A549 (cell line): Measurements from ENCODE around the gene TBX18. TPM values are rescaled to one million over a fixed set of nuclear protein-coding genes. Genes with fewer than 3 reads are reported as not detected.

Experiments
- ATAC-seq, 2 experiments: fragments of 200-7000 bp in 1 of 2; fragments of >200 bp in 1 of 2; cut with Nextera tagmentation in 1 of 2; cut with Tn5 transposase in 1 of 2; 3 replicates each; pipeline versions ENCODE4 v1.8.0 to v1.9.1; 2018 to 2020; ENCODE audit warnings: mild to moderate bottlenecking in 1 of 2, moderate library complexity in 1 of 2
- CTCF ChIA-PET: fragments of 300-600 bp; sonication (Branson Sonifier 250); formaldehyde crosslinking; extraction: SDS; loops from one replicate; lab custom pipeline; 2021; ENCODE audit warnings: antibody characterized with exemption, inconsistent platforms; lab: Yijun Ruan, JAX
- POLR2A ChIA-PET: fragments of 350-600 bp; formaldehyde crosslinking; extraction: SDS; loops from one replicate; lab custom pipeline; 2021; ENCODE audit warnings: antibody characterized with exemption, inconsistent platforms; lab: Yijun Ruan, JAX
- DNase-seq, 2 experiments: peaks; one replicate each; pipeline versions ENCODE4 v3.0.0 to v3.0.0-alpha.2; 2011 to 2016; ENCODE audit warnings: low read depth in 1 of 2, low spot score in 1 of 2
- FAIRE-seq: peaks from 2 replicates; lab custom pipeline; 2011; peaks lifted over from hg19 to GRCh38; lab: Jason Lieb, UNC
- H3K27ac ChIP-seq, 2 experiments: fragments of >200 bp; sonication (Bioruptor Twin); formaldehyde crosslinking; 3 replicates each; pipeline ENCODE4 v1.5.1; 2016 to 2017
- H3K4me1 ChIP-seq: fragments of >200 bp; sonication (Bioruptor Twin); formaldehyde crosslinking; 3 replicates; pipeline ENCODE4 v1.6.1; 2016
- H3K4me2 ChIP-seq: fragments of >200 bp; sonication (Bioruptor Twin); formaldehyde crosslinking; 3 replicates; pipeline ENCODE4 v1.6.1; 2016
- H3K4me3 ChIP-seq: fragments of >200 bp; sonication (Bioruptor Twin); formaldehyde crosslinking; 3 replicates; pipeline ENCODE4 v1.5.1; 2016
- H3K9me3 ChIP-seq: fragments of >200 bp; sonication (Bioruptor Twin); formaldehyde crosslinking; 3 replicates; pipeline ENCODE4 v1.6.1; 2016
- ATOH8 ChIP-seq: fragments of 250-450 bp; sonication (Bioruptor Pico); IDR thresholded peaks from 2 replicates; pipeline ENCODE4 v1.5.0; 2020; ENCODE audit warnings: low read depth, mild to moderate bottlenecking, moderate library complexity
- BHLHE40 ChIP-seq: IDR thresholded peaks from 2 replicates; pipeline ENCODE4 v1.6.1; 2012; ENCODE audit warnings: low read depth, low read length, inconsistent platforms
- CBX8 ChIP-seq: fragments of 200-600 bp; sonication (generic); IDR thresholded peaks from 2 replicates; pipeline ENCODE4 v1.6.1; 2016
- CEBPB ChIP-seq, 2 experiments: fragments of >200 bp in 1 of 2; sonication (Bioruptor Twin) in 1 of 2; formaldehyde crosslinking in 1 of 2; IDR thresholded peaks; 2 replicates each; pipeline ENCODE4 v1.6.1; 2012 to 2016
- CHD4 ChIP-seq: fragments of 200-600 bp; sonication (generic); IDR thresholded peaks from 2 replicates; pipeline ENCODE4 v1.6.1; 2016; ENCODE audit warnings: antibody characterized with exemption, mild to moderate bottlenecking, borderline replicate concordance
- CTCF ChIP-seq: fragments of >200 bp; sonication (Bioruptor Twin); formaldehyde crosslinking; IDR thresholded peaks from 3 replicates; pipeline ENCODE4 v1.5.1; 2016
- E2F6 ChIP-seq: IDR thresholded peaks from 2 replicates; pipeline ENCODE4 v1.6.1; 2012; ENCODE audit warnings: low read depth, borderline replicate concordance
- EHF ChIP-seq: fragments of 250-450 bp; sonication (Bioruptor Pico); IDR thresholded peaks from 2 replicates; pipeline ENCODE4 v1.5.0; 2020; ENCODE audit warnings: mild to moderate bottlenecking
- EHMT2 ChIP-seq: fragments of 200-600 bp; sonication (generic); IDR thresholded peaks from 2 replicates; pipeline ENCODE4 v1.6.1; 2016; ENCODE audit warnings: antibody characterized with exemption, low read depth, mild to moderate bottlenecking, moderate library complexity
- ELK1 ChIP-seq: fragments of 150-350 bp; IDR thresholded peaks from 2 replicates; pipeline ENCODE4 v1.6.1; 2014; ENCODE audit warnings: low read depth, mild to moderate bottlenecking, low read length
- ESRRA ChIP-seq: fragments of 150-350 bp; IDR thresholded peaks from 2 replicates; pipeline ENCODE4 v1.6.1; 2014; ENCODE audit warnings: mild to moderate bottlenecking, low read length, borderline replicate concordance
- FOSB ChIP-seq: fragments of 250-450 bp; sonication (Bioruptor Pico); IDR thresholded peaks from 2 replicates; pipeline ENCODE4 v1.5.0; 2020; ENCODE audit warnings: mild to moderate bottlenecking, moderate library complexity
- FOXS1 ChIP-seq: fragments of 250-450 bp; sonication (Bioruptor Pico); IDR thresholded peaks from 2 replicates; pipeline ENCODE4 v1.5.0; 2020; ENCODE audit warnings: mild to moderate bottlenecking, moderate library complexity
- GATA3 ChIP-seq: IDR thresholded peaks from 2 replicates; pipeline ENCODE4 v1.6.1; 2012; ENCODE audit warnings: borderline replicate concordance
- HEYL ChIP-seq: fragments of 250-450 bp; sonication (Bioruptor Pico); IDR thresholded peaks from 2 replicates; pipeline ENCODE4 v1.8.0; 2021; ENCODE audit warnings: mild to moderate bottlenecking, moderate library complexity
- HOXB13 ChIP-seq: fragments of 250-450 bp; sonication (Bioruptor Pico); IDR thresholded peaks from 2 replicates; pipeline ENCODE4 v1.5.0; 2020; ENCODE audit warnings: low read depth, mild to moderate bottlenecking, moderate library complexity
- KDM5A ChIP-seq: fragments of 200-600 bp; sonication (generic); IDR thresholded peaks from 2 replicates; pipeline ENCODE4 v1.6.1; 2016; ENCODE audit warnings: antibody characterized with exemption, mild to moderate bottlenecking
- MAFK ChIP-seq: fragments of 450-650 bp; IDR thresholded peaks from 2 replicates; pipeline ENCODE4 v1.6.1; 2014; ENCODE audit not compliant: partially characterized antibody
- MAX ChIP-seq: IDR thresholded peaks from 2 replicates; pipeline ENCODE4 v1.6.1; 2012
- PBX3 ChIP-seq: IDR thresholded peaks from 2 replicates; pipeline ENCODE4 v1.6.1; 2012
- RAD21 ChIP-seq, 2 experiments: fragments of >200 bp in 1 of 2; sonication (Bioruptor Twin) in 1 of 2; formaldehyde crosslinking in 1 of 2; IDR thresholded peaks in 1 of 2; conservative IDR thresholded peaks in 1 of 2; 2 replicates in 1 of 2; 3 replicates in 1 of 2; pipeline ENCODE4 v1.6.1; 2012 to 2018; ENCODE audit warnings: inconsistent platforms in 1 of 2
- RARB ChIP-seq: fragments of 250-450 bp; sonication (Bioruptor Pico); IDR thresholded peaks from 2 replicates; pipeline ENCODE4 v1.8.0; 2021; ENCODE audit warnings: mild to moderate bottlenecking, moderate library complexity
- REST ChIP-seq: fragments of 200-600 bp; sonication (generic); IDR thresholded peaks from 2 replicates; pipeline ENCODE4 v1.6.1; 2016; ENCODE audit warnings: antibody characterized with exemption, mild to moderate bottlenecking, moderate library complexity
- SMC3 ChIP-seq: fragments of >200 bp; sonication (Bioruptor Twin); formaldehyde crosslinking; IDR thresholded peaks from 3 replicates; pipeline ENCODE4 v1.6.1; 2018; ENCODE audit warnings: inconsistent platforms
- SREBF2 ChIP-seq: fragments of 450-650 bp; IDR thresholded peaks from 2 replicates; pipeline ENCODE4 v1.6.1; 2014; ENCODE audit warnings: mild to moderate bottlenecking, moderate library complexity
- USF2 ChIP-seq: fragments of 450-650 bp; IDR thresholded peaks from 2 replicates; pipeline ENCODE4 v1.6.1; 2014; ENCODE audit warnings: antibody characterized with exemption
- ZC3H11A ChIP-seq: fragments of 450-650 bp; IDR thresholded peaks from 2 replicates; pipeline ENCODE4 v1.6.1; 2014; ENCODE audit warnings: antibody characterized with exemption, mild to moderate bottlenecking
- ZNF302 ChIP-seq: fragments of 250-450 bp; sonication (Bioruptor Pico); IDR thresholded peaks from 2 replicates; pipeline ENCODE4 v1.9.0; 2021; ENCODE audit warnings: inconsistent platforms, mild to moderate bottlenecking, moderate library complexity
- WGBS: methylation state at CpG from one replicate; pipeline ENCODE4 v1.1.6; 2017; ENCODE audit errors: missing lambda C conversion rate; 5-methylcytosine and 5-hydroxymethylcytosine counted together
- polyA plus RNA-seq, 4 experiments: library from polyadenylated mRNA; depleted of rRNA in 3 of 4; stranded (reverse); fragments of >200 nt; fragmentation: RNase III in 1 of 4; extraction: RNeasy Plus Mini Kit Qiagen cat#74134 plus additional on column Dnase treatment in 1 of 4; gene quantifications; 2 replicates in 3 of 4; 3 replicates in 1 of 4; pipeline ENCODE4 v1.2.3, GENCODE V29; 2011 to 2017

The TBX18 gene
- polyA plus RNA-seq, 2 of the 4 experiments (the other 2 are of a cell fraction): 20.8 to 67.4 TPM

GRCh38 chr6:84696166-84696565 lies 68.2 kb downstream of the TBX18 start:
- TF ChIP-seq REST (no peak), EHMT2 (no peak), BHLHE40 (no peak), ESRRA (no peak), KDM5A (no peak), CHD4 (no peak), GATA3 (no peak), CEBPB (IDR thresholded peaks at IDR 0.05) (no peak), CTCF (no peak), ZNF302 (CRISPR knock-in tag) (no peak), RAD21 (conservative IDR thresholded peaks at IDR 0.05 in 1 of 2, IDR thresholded peaks at IDR 0.05 in 1 of 2) (no peak), CBX8 (no peak), HOXB13 (CRISPR knock-in tag) (no peak), FOXS1 (CRISPR knock-in tag) (no peak), MAFK (no peak), RARB (CRISPR knock-in tag) (no peak), PBX3 (no peak), HEYL (no peak), EHF (CRISPR knock-in tag) (no peak)
- ATAC-seq: no peak
- Histone ChIP-seq H3K4me1 (no peaks in the 10 kb centered on the region), H3K27ac (no peak overlapping the region), H3K9me3 (no peaks in the 10 kb centered on the region), H3K4me3 (no peak overlapping the region), H3K4me2 (no peak overlapping the region)
- POLR2A ChIA-PET: no interaction called here
- 42% methylated on average over 1 of the region's 1 CpG for WGBS
- no peak for DNase-seq
- CTCF ChIA-PET: no interaction called here
- FAIRE-seq: no peak

- Histone ChIP-seq H3K9me3 (no peaks in the 10 kb centered on the region), H3K4me3 (no peak overlapping the region), H3K4me1 (no peaks in the 10 kb centered on the region), H3K4me2 (no peak overlapping the region), H3K27ac (no peak overlapping the region)
- DNase-seq (no peak), ATAC-seq (no peak), FAIRE-seq (no peak)
- CTCF ChIA-PET: no interaction called here
- POLR2A ChIA-PET: no interaction called here
- 100% methylated on average over 2 of the region's 2 CpGs for WGBS
- TF ChIP-seq MAFK (no peak), ELK1 (no peak), MAX (no peak), ZC3H11A (no peak), ATOH8 (CRISPR knock-in tag) (no peak), SMC3 (no peak), RAD21 (conservative IDR thresholded peaks at IDR 0.05 in 1 of 2, IDR thresholded peaks at IDR 0.05 in 1 of 2) (no peak), GATA3 (no peak), SREBF2 (no peak), FOSB (no peak), USF2 (no peak), E2F6 (no peak)
Measured at GRCh38 chr6:84691978-84692623, 72.3 kb downstream of the TBX18 start.
